Epidermal melanocyte (primary cell): ENCODE data around the gene ARL2.
A peak's percentile ranks its signal among the peaks of the same experiment; 100 is the strongest.

ENCODE experiments used
- DNase-seq: peaks from one replicate; pipeline ENCODE4 v3.0.0; 2011; ENCODE audit warnings: low spot score; ENCODE audit not compliant: insufficient read length

The ARL2 gene

DNA sequence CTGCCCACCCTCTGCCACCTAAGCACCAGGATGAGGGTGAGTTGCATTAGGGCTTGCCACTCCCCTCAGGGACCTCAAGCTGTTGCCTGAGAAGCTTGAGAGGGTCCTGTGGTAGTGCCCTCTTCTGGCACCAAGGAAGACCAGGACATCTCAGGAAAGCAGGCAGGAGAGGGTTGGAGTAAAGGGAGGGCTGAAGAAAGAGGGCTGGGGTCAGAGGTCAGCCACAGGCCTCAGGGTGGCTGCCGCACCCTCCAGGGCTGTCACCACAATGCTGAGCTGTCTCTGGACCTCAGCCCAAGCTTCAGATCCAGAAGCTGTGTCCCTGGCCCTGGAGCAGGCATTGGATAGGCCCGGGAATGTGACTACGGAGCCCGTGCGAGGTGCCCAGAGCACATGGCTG, 31.1 kb downstream of the ARL2 start:
- no peak for DNase-seq

DNA sequence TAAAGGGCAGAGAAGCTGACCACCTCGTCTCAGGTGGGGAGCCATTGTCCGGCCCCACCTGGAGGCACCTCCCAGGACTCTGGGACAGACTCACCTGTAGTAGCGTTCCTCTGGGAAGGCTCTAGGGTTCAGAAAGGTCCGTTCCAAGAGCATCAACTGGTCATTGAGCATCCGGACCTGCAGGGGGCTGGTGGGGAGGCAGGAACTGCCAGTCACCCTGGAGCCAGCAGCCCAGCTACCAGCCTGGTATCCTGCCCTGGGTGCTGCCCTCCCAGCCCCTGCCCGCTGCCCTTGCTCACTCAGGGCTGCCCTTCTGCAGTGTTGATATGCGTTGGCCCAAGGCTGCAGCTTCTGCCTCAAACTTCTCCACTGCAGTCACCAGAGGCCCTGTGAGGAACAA, 31.8 kb downstream of the ARL2 start:
- no peak for DNase-seq

DNA sequence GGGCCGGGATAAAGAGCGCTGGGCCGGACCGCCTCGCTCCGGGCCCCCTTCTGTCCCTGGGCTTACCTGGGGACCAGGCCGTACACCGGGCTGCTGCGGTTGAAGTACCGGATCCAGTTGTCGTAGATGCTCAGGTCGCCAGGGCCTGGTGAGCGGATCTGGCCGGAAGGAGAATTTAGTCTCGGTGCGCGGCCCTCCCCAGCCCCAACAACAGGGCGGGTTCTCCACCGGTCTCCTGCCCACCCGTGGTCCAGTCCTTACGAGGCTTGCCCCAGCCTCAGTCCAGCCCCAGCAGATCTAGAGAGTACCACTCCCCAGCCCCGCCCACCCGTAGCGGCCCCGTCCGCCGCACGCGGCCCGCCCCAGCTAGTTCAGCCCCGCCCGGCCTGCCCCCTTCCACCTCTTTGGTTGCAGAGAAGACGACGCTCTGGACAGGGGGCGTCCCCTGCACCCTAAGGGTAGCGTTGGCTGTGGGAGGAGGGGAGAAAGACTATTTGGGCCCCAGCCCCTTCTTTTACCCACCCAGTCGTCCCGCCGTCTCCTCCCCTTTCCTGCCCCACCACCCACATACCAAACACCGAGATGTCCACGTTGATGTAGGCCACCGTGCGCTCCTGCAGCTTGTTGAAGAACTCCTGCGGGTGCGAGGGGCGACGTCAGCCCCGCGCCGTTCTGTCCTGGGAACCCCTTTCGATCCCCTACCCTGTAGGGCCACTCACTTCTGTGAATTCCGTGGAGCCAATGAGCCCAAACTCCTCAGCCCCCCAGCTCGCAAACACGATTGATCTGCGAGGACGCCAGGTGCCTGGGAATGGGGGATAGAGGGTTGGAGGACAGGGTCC, 33.8 kb downstream of the ARL2 start:
- peak; percentile 52 for DNase-seq

DNA sequence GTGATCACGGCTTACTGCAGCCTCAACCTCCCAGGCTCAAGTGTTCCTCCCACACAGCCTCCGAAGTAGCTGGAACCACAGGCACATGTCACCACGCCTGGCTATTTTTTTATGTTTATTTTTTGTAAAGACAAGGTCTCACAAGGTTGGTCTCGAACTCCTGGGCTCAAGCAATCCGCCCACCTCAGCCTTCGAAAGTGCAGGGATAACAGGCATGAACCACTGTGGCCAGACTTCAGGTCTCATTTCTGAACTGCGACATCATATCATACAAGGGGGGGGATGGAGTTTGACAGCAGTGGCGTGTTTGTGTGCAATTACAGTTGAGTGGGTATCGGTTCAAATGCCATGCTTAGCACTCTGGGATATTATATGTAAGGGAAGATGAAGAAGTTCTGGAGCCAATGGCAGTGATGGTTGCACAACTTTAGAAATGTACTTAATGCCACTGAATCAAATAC, 37.5 kb downstream of the ARL2 start:
- no peak for DNase-seq

DNA sequence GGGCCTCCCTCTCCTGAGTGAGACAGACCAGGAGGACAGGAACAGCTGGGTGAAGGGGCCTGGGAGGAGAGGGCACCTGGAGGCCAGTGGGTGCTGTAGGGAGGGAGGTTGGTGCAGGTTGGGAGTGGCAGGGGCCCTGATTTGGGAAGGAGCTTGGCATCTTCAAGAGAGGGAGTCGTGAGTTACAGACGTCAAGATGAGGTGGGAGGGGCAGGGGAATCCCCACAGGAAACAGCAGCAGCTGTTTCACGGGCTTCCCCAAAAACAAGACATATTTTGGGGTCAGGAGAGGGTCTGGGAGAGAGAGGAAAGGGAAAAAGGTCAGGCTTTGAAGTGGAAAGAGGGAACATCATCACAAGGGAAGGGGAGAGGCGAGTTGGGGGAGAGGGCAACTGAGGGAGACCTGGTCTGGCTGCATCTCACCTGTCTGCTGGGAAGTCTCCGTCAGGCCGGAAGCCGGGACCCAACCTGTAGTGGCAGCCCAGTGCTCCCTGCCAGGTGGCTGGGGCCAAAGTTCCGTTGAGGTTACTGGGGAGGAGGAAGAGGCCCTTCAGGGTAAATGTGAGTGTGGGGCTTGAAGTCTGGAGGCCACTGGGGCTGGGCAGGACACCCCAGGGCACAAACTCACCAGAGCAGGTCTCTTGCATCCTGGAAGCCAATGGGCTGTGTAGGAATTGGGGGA, 40.0 kb downstream of the ARL2 start:
- no peak for DNase-seq

DNA sequence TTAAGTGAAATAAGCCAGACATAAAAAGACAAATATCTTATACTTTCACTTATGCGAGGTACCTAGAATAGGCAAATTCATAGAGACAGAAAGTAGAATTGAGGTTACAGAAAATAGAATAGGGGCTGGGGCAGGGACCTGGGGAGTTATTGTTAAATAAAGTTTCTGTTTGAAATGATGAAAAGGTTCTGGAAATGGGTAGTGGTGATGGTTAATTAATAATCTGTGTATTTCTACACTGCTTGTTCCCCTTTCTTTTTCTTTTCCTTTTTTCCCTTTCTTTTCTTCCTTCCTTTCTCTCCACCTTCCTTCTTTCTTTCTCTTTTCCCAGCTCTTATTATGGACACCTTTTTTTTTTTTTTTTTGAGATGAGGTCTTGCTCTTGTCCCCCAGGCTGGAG, 41.6 kb downstream of the ARL2 start:
- no peak for DNase-seq

DNA sequence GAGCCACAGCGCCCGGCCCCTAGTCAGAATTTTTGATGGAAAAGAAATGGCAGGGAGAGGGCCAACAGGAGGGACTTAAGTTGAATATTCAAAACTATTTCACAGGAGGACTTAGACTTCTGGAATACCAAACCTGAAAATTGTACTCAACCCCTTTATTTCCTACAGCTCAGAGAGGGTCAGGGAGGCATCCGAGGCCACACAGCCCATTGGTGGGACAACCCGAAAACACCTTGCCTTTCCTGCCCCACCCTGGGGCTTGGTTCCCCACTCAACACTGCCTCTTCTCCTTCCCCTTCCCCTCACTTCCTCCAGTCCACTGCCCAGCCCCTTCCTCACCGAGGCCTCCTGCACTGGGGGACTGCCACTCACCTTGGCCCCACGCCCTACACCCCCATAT, 43.0 kb downstream of the ARL2 start:
- DNase-seq = no peak

DNA sequence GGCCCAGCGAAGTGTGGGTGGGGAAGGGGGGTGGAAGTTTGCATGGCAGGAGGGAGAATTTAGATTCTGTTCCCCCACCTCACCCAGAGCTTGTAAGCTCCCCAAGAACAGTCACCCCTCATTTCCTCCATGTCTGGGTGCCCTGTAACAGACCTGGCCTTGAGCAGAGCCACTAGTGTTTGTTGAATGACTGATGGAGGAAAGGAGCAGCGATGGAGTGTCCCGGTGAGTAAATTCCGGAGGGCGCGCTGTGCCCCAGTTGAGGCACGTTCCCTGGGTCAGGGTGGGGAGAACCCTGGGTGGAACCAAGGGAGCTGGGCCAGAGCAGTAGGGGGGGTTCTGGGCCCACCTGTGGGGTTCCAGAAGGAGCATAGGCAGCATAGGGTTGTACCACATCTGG, 43.6 kb downstream of the ARL2 start:
- no peak for DNase-seq

DNA sequence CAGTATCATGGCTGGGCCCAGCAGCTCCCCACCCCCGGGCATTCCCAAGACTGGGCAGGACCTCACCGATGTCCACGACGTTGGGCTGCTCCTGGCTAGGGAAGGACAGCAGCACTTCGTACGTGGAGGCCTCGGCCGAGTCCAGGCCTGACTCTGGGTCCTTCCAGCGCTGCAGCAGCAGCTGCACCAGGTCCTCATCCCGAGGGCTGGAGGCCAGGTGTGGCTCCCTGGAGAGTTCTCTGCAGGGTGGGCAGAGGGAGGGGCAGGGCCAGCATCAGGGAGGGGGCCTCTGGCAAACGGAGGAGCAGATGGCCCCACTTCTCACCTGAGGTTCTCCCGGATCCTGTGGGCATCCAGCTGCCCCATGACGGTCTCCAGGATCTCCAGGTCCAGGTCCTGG, 44.1 kb downstream of the ARL2 start:
- no peak for DNase-seq

DNA sequence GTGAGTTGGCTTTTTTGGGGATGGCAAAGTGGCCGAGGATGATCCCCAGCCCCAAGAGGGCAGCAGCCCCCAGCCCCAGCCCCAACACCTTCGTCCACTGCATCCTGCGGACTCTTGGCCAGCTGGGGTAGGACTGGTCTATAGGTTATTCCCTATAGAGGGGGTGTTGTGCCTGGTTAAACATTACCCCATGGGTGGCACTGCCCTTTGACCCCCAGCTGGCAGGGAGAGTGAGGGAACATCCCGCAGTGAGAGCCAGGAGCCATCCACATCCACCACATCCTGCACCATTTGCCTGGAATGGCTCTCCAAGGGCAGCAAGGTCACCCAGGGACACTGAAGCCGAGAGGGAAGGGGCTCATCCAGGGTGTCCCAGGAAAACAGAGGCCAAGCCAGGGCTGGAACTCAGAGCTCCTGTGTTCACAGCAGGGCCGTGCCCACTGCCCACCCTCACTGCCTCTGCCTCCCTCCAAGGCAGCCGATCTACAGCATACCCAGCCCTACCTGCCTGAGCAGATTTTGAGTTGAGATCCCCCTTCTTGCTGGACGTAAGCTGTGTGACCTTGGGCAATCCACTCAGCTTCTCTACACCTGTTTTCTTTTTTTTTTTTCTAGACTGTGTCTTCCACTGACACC, 44.6 kb downstream of the ARL2 start, which contains the start of gene NAALADL1:
Gene NAALADL1, minus strand, starts transcription at position 135 of the 636 bp plus-strand sequence. Its CDS starts 32 bp downstream, at position 103.
- DNase-seq = no peak

DNA sequence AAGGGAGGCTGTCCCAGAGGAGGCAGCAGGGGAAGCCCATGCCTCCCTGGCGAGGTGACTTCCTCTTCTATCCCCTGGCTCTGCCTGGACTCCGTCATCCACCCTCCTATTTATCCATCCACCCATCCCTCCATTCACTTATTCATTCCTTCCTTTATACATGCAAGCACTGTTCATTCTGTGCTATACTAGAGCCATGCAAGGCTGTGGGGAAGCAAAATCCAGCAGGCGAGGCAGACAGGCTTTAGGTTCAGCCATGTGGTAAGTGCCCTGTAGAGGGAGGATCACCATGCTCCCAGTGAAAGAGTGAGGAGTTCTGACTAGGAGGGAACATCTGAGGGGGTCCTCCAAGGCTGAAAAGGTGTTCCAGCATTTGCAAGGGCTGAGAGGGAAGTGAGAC, 45.6 kb downstream of the ARL2 start:
- no peak for DNase-seq

DNA sequence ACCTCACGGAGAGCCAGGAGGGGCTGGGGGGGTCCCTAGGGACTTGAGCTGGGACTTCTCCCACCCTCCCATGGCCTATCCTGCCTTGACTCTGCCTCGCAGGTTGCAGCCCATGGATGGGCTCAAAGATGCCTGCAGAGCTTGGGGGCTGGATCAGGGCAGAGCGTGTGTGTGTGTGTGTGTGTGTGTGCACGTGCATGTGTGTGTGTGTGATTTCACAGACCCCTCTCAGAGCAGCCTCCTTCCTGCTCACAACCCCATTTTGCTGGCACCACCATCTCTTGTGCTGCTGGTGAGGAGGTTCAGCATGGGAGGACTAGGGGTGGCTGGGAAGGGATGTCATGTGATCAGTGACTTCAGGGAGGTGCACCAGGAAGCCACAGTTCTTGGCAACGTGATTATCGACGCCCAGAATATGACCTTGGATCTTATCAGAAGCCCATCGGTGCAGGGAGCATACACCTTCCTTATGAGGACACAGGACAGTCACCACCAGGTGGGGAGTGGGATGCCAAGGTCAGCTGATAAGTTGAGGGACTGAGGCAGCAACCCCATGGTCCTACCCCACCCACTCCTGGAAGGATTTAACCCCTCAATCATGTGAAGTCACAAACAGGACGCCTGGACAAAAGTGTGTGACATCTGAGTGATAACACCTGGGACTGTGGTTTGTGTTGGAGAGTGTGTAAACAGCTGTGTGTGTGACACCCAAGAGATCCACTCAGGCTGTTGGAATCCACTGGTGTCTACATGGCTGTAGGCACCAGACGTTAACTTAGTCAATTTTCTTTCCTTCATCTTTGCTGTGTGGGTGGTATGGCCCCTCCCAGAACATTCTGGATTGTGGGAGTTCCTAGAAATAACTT, 46.2 kb downstream of the ARL2 start:
- DNase-seq = no peak

DNA sequence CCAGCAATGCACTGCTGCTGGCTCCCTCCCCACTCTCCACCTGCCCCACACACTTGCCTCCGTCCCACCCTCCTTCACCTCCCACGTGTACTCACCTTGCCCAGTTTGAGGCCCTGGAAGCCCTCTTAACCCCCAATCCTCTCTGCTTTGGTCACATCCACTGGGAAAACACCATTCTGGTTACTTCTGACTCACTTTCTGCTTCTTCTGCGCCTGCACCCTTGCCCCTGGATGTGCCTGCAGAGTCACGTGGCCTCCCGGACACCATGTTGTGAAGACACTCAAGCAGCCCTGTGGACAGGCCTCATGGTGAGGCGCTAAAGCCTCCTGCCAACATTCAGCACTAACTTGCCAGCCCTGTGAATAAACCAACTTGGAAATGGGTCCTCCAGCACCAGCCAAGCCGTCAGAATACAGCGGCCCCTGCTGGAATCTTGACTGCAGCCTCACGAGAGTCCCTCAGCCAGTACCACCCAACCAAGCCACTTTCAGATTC, 47.0 kb downstream of the ARL2 start:
- DNase-seq = no peak

DNA sequence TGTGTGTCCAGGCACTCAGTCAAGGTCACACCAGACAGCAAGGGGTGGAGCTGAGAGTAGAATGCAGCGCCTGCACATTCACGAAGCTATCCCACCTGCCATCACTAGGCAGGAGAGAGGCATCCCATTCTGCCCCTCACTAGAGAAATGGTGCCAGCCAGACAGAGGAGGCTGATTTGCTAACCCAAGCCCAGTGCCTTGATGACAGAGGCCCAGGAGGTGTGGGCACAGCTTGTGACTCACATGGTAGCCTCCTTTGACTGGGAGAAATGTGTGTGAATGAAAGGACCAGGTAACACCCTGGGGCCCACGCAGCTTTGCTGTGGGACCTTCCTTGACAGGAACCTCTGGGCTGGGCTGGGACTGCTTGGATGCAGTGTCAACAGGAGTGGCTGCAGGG, 49.6 kb downstream of the ARL2 start:
- no peak for DNase-seq

DNA sequence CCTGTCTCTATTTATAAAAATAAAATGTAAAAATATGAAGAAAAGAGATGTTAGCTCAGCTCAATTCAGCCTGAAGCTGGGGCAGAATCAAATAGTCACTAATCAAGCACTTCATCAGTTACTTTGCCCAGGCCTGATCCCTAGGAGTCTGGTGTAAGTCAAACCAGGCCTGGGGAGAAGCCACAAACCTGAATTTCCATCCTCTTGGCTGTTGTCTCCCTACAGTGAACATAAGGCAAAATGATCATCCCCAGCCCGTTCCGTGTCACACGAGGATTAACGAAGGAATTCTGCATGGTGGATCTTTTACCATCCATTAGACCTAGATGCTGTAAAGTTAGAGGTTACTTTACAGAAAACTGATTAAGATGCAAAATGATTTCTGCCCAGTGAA, 50.9 kb downstream of the ARL2 start:
- DNase-seq = no peak

DNA sequence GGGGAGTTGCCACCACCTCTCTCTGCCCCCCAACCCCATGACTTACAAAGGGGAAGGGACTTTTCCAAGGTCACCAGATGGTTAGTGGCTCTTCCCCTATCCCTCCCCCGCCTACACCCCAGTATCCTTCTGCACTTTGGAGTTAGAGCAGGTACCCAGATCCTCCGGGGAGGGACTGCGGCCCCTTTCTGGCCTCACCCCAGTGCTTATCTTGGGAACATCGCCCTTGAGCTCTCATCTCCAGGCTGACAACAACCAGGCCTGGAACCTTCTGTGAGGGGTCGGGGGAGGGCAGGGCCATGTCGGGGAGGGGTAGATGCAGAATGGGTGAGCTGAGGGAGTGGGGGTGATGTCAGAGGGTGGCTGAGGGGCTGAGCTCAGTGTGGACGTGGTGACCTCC, 51.9 kb downstream of the ARL2 start:
- DNase-seq = no peak

DNA sequence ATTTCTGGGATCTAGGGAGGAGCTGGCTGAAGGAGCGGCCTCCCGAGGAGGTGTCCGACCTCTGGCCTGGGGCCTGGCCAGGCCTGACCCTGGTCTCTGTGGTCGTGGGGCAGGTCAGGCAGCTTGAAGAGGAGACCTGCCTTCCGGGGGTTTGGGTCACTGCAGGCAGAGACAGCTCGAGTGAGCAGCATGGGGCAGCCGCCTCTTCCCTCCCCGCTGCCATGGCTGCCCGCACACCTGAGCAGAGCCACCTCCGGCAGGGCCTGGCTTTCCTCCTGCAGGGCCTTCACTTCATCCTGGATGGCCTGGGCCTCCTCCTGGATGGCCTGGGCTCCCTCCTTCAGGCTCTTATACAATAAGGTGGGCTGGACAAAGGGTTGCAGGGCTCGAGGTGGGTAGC, 52.4 kb downstream of the ARL2 start:
- no peak for DNase-seq

DNA sequence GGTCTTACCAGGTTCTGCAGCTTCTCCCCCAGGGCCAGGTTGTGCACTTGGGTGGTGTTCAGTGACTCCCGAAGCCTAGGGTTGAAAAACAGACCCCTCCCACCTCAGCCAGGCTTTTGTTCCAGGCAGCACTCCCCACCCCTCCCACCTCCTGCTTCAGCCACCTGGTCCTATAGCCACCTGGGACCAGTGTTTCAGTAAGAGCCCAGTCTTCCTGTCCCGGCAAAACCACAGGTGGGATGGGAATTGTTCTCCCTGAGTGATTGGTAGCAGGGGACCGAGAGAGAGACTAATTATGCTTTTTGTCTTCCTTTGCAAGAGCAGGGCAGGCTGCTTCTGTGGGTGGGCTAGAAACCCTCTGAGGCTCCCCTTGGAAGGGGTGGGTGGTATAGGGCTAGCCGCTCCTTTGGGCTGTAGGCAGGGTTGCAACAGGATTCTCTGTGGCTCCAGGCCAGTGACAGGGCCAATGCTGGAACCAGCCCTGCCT, 52.9 kb downstream of the ARL2 start:
- no peak for DNase-seq

DNA sequence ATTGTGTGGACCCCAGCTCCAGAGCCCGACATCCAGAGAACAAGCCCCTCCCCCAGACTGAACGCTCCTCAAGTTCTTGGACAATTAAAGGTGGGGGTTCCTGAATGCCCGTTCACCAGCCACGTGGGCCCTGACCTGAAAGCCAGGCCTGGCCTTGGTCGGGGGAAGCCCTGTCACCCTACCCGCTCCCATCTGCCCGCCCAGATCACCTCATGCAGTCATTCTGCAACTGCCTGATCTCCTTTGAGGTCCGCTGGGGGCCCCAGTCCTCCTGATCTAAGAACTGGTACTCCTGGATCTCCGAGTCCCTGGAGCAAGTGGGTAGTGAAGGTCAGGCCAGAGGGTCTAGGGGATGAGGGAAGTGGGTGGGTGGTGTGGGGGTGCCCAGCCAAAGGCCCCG, 53.5 kb downstream of the ARL2 start:
- DNase-seq = no peak

DNA sequence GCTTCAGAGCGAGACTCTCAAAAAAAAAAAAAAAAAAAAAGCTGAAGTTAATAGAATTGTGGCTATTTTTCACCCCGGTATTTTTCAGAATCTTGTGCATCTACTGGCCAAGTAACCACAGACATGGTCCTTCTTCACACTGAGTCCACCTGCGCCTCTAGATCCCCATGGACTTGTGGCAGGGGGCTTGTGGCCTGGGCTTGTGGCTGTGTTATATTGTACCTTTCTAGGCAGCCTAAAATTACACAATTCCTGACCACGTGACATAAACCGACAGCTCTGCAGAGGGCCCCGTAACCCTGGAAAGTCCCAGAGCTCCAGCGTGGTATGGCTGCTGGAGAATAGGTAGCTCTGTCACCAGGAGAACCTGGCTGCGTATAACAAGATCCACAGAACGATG, 55.3 kb downstream of the ARL2 start:
- no peak for DNase-seq
